DMS 273 (cell line): ENCODE measurements around the gene CHD2.

Experiments
- DNase-seq: peaks from one replicate; lab custom pipeline; 2025; ENCODE audit not compliant: unreplicated experiment; lab: John Stamatoyannopoulos, UW

Gene CHD2

DNA sequence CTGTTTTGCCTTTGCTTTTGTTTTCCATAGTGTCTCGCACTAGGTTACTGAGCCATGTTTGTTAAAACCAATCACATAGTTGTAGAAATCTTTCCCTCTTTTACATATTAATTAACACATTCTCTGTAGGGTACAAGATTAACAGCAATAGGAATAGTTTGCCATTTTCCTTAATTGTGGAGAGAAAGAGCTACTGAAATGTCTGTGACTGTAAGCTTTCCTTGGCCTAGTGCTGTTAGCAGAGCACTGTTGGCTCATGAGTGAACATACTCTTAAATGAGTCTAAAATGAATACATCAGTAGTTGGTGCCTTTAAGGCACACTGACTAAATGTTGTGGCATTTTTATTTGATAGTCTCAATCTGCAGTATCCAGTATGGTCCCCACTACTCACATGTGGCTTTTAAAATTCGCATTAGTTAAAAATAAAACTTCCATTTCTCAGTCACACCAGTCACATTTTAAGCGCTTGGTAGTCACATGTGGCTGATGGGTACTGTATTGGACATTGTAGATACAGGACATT, 28.2 kb downstream of the CHD2 start:
- DNase-seq: no peak

DNA sequence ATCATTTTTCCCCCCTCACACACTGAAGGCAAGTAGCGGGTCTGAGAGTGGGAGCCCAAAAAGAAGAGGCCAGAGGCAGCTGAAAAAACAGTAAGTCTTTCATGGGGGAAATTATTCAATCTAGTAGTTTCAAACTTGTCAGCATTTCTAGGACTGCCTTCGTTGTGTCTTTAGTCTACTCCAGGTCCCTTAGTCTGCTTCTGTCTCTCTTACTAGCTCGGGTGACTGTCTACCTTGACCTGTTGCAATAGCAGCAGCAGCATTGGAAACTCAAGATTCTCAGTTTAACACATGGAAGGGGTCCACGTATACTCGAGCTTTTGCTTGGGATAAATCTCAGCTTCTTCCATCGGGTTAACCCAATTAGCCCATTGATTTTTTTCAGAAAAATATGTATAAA, 28.9 kb downstream of the CHD2 start:
- no peak for DNase-seq

GRCh38 chr15:92930054-92930621, 30.0 kb downstream of the CHD2 start:
- peak; percentile 25 for DNase-seq

DNA sequence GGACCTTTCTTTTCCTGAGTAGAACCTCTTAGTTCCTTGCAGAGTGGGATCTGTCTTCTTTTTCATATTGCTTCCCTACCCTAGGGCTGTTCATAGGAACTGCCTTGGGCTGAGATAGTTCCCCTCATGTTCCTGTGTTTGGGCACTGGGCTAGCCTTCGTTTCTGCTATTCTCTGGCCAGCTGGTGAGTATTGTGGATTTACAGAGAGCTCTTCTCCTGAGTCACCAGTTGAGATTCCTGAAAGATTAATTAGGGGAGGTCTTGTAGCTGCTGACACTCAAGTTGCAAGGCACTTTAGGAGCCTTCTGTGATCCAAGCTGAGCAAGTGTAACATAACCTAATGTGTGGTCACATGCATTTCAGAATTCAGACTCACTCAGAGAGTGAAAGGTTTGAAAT, 30.7 kb downstream of the CHD2 start:
- peak; percentile 60 for DNase-seq

- DNase-seq: no peak
Measured at GRCh38 chr15:92932946-92933649, 33.0 kb downstream of the CHD2 start.

- no peak for DNase-seq
Measured at GRCh38 chr15:92933831-92934230, 33.7 kb downstream of the CHD2 start.

DNA sequence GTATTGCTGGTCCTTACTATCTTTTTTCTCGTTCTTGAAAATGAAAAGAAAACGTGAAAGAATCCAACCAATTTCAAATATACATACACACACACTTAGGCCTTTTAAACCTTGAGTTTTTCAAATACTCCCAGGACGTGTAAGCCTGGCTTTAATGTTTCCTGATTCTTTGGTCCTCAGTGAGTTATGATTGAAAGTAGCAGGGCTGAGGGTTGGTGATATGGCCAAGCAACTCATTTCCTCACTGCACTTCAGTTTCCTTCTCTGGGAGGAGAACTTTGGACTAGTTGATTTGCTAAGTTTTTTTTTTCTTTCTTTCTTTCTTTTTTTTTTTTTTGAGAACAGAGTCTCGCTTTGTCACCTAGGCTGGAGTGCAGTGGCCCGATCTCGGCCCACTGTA, 34.6 kb downstream of the CHD2 start:
- DNase-seq: no peak

- DNase-seq: no peak
Measured at GRCh38 chr15:92936138-92936537, 36.0 kb downstream of the CHD2 start.

- DNase-seq: no peak
Measured at GRCh38 chr15:92936693-92937092, 36.6 kb downstream of the CHD2 start.

DNA sequence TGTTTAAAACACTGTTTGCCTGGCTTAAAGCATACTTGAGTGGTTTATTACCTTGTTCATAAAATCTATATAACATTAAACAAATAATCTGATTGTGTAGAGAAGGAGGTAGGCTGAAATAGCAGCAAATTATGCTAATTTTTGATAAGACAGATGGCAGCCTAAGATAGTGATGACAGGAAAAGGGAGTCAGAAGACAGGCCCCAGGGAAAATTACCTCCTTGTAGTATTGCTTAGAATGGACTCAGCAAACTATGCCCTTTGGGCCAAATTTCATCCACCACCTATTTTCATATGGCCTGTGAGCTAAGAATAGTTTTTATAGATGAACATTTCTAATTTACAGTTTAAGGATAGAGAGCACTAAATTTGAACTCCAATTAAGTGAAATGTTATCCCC, 37.8 kb downstream of the CHD2 start:
- peak; percentile 23 for DNase-seq

- DNase-seq: peak; percentile 4
Measured at GRCh38 chr15:92938387-92938786, 38.3 kb downstream of the CHD2 start.

DNA sequence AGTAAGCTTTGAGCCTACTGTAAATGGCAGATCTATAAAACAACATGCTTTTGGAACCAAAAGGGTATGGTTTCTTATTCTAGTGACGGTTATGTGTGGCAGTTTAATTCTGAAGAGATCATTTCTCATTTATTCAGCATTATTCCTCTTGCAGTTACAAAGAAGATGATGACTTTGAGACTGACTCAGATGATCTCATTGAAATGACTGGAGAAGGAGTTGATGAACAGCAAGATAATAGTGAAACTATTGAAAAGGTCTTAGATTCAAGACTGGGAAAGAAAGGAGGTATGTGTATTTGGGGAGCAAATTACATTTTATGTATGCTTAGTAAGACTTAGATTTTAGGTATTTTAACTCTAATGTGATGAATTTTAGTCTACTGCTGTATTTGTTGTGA, 41.5 kb downstream of the CHD2 start:
- DNase-seq: no peak

DNA sequence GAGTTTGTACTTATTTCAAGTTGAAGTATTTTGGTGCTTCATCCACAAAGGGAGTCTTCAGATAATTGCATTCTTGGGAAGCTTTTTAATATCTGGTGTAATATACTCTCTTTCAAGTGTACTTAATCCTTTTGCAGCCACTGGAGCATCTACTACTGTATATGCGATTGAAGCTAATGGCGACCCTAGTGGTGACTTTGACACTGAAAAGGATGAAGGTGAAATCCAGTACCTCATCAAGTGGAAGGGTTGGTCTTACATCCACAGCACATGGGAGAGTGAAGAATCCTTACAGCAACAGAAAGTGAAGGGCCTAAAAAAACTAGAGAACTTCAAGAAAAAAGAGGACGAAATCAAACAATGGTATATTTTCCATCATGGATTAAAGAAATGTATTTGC, 42.6 kb downstream of the CHD2 start:
- no peak for DNase-seq

DNA sequence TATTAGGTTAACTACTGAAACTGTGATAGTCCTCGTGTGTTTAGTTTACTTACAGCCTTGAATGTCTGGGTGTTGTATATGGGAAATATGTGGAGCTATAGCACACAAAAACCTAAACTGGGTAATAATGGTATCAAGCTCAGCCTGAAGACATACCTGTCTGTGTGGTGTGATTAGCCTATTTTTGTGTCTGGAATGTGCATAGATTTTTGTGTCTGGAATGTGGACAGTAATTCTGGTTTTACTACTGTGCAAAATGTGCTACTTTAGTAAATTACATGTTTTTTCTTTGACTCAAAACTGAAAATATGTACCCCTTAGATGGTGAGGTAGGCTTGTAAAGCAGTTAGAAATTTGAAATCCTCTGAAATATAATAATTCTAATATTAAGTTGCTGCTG, 43.5 kb downstream of the CHD2 start:
- no peak for DNase-seq

GRCh38 chr15:92944946-92945521, 44.9 kb downstream of the CHD2 start:
- no peak for DNase-seq

DNA sequence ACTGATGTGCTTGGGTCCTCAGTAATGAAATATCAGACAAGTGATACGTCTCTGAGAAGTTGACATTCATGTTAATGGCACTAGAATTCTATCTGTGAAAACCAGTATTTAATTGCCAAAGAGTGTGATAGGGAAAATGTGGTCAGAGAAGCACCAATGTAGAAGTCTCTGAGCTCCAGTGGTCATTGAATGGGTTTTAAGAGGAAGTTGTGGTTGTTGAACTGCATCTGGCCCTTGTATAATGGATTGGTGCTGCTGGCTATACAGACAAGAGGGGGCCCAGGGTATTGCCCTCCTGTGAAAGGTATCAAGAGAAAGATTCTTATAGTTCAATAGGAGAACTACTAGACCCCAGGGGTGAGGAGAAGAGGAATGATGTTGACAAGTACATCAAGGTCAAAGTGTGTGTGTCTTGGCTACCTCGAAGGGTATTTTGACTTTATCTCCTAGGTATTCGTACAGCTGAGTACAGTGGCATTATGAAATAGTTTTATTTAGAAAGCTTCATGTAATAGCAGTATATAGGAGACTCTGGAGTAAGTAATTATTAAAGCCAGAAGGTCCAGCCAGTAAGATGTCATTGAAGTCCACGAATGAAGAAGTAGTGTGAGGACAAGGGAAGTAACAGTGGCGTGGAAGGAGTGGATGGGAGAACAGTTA, 47.1 kb downstream of the CHD2 start:
- DNase-seq: no peak

GRCh38 chr15:92949604-92950249, 49.6 kb downstream of the CHD2 start:
- peak; percentile 7 for DNase-seq

GRCh38 chr15:92951800-92952457, 51.8 kb downstream of the CHD2 start:
- no peak for DNase-seq

DNA sequence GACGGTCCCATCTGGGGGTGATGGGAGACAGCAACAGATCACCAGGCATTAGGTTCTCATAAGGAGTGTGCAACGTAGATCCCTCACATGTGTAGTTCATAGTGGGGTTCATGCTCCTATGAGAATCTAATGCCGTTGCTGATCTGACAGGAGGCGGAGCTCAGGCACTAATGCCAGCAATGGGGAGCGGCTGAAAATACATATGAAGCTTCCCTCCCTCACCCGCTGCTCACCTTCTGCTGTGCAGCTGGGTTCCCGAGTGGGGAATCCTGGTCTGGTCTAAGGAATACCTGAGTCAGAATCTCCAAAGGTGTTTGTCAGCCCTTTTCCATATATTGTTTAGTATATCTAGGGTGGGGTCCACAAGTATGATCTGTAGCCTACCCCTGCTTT, 52.3 kb downstream of the CHD2 start:
- DNase-seq: no peak

DNA sequence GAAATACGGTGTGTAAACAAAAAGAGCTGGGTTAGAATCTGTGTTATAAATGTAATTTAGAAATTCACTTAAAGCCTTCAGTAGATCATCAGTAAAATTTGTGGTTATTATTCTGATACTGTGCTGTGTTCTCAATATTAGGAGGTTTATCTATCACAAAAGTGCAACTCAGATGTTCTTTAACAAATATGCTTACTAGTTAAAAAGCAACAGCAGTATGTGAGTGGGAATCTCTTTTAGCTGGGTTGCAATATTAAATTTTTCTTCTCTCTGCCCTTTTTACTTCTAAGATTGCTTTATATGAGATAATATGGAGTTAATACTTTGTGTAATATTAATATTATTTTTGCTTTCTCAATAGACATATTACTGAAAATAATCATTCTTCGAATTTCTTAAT, 53.4 kb downstream of the CHD2 start:
- no peak for DNase-seq

GRCh38 chr15:92954002-92954401, 53.9 kb downstream of the CHD2 start:
- no peak for DNase-seq
